SK-N-MC (cell line): ENCODE results near the gene ZBTB25.
"Not testable (repeated sequence)": the region's sequence is repeated elsewhere in the genome, so short reads cannot be mapped to it uniquely, and the experiment has no call there.

ENCODE experiments used
- DNase-seq: peaks from one replicate; pipeline ENCODE4 v3.0.0-alpha.2; 2011; ENCODE audit warnings: low read depth, low spot score
- H3K27ac ChIP-seq: fragments of 200-600 bp; sonication (generic); 2 replicates; pipeline ENCODE4 v1.5.1; 2016; ENCODE audit warnings: mixed run types
- H3K36me3 ChIP-seq: fragments of 200-600 bp; sonication (generic); 2 replicates; pipeline ENCODE4 v1.6.1; 2017; ENCODE audit warnings: antibody characterized with exemption, low read length, mixed read lengths; ENCODE audit not compliant: insufficient read depth
- H3K4me3 ChIP-seq: fragments of 200-600 bp; sonication (generic); 2 replicates; pipeline ENCODE4 v1.5.1; 2016
- H3K9ac ChIP-seq: fragments of 200-600 bp; sonication (generic); 2 replicates; pipeline ENCODE4 v1.8.0; 2017; ENCODE audit warnings: mixed run types, mixed read lengths; ENCODE audit not compliant: insufficient read length
- H3K9me3 ChIP-seq: fragments of 200-600 bp; sonication (generic); 2 replicates; pipeline ENCODE4 v1.6.1; 2017; ENCODE audit warnings: low read depth, mild to moderate bottlenecking, antibody characterized with exemption, low read length, moderate library complexity, mixed read lengths
- EZH2 ChIP-seq: fragments of 200-600 bp; sonication (generic); IDR thresholded peaks from one replicate; pipeline ENCODE4 v1.6.1; 2017; ENCODE audit warnings: antibody characterized with exemption
- FOXP2 ChIP-seq: optimal IDR thresholded peaks from 2 replicates; pipeline ENCODE3; 2011; ENCODE audit warnings: mild to moderate bottlenecking, moderate library complexity; ENCODE audit not compliant: insufficient read depth; ENCODE audit errors: extremely low read length, control extremely low read depth
- POLR2AphosphoS5 ChIP-seq: IDR thresholded peaks from 2 replicates; pipeline ENCODE4 v1.6.1; 2012; ENCODE audit warnings: mild to moderate bottlenecking, low read depth, low read length, borderline replicate concordance

The ZBTB25 gene

DNA sequence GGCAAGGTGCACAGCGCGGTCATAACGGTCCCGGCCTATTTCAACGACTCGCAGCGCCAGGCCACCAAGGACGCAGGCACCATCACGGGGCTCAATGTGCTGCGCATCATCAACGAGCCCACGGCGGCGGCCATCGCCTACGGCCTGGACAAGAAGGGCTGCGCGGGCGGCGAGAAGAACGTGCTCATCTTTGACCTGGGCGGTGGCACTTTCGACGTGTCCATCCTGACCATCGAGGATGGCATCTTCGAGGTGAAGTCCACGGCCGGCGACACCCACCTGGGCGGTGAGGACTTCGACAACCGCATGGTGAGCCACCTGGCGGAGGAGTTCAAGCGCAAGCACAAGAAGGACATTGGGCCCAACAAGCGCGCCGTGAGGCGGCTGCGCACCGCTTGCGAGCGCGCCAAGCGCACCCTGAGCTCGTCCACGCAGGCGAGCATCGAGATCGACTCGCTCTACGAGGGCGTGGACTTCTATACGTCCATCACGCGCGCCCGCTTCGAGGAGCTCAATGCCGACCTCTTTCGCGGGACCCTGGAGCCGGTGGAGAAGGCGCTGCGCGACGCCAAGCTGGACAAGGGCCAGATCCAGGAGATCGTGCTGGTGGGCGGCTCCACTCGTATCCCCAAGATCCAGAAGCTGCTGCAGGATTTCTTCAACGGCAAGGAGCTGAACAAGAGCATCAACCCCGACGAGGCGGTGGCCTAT is 37.8 kb upstream of the ZBTB25 start:
- TF ChIP-seq FOXP2 = no peak
- TF ChIP-seq EZH2 = no peak
- TF ChIP-seq POLR2AphosphoS5 = no peak
- no peak overlapping the region for H3K27ac ChIP-seq
- H3K4me3 ChIP-seq = no peak overlapping the region
- H3K36me3 ChIP-seq = no peaks in the 10 kb centered on the region
- H3K9ac ChIP-seq = no peak overlapping the region
- H3K9me3 ChIP-seq = no peaks in the 10 kb centered on the region
- DNase-seq = no peak

- Histone ChIP-seq H3K9me3 (no peaks in the 10 kb centered on the region), H3K9ac (no peak within 1 kb of the TSS), H3K27ac (no peak within 1 kb of the TSS), H3K4me3 (no peak within 1 kb of the TSS), H3K36me3 (no peaks in the 10 kb centered on the region)
- DNase-seq = no peak
- TF ChIP-seq FOXP2 = no peak
- TF ChIP-seq POLR2AphosphoS5 = peak; percentile 44
These were observed 36.9 kb upstream of the ZBTB25 start, which contains the start of gene HSPA2 for GRCh38 chr14:64540208-64541202. TSS of gene HSPA2 (plus strand) at chr14:64540741. CDS start at chr14:64540850, 109 bp downstream.

DNA sequence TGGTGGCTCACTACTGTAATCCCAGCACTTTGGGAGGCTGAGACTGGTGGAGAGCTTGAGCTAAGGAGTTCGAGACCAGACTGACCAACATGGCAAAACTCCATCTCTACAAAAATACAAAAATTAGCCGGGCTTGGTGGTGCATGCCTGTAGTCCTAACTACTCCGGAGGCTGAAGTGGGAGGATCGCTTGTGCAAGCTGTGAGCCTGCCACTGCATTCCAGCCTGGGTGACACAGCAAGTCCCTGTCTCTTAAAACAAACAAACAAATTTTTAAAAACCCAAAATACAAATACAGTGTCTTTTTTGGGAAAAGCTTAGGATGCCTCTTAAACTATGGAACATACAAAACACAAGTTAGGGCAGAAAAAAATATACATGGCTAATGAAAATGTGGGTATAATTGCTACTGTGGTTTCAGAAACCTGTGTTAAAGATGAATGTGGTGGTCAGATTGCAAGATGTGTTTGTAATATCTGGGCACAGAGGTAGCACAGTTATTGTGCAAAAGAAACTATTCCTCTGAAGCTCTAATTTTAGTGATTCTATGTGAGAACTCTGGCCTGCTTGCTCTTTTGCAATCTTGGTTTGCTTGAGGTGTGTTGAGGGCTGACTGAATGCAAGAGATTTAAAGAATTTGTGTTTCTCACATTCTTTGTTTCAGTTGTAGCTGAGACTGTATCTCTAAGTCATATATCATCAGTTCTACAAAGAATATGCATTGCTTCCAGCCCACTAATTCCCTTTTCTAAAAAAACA is 33.0 kb upstream of the ZBTB25 start:
- no peaks in the 10 kb centered on the region for H3K36me3 ChIP-seq
- DNase-seq = no peak
- H3K27ac ChIP-seq = no peak overlapping the region
- no peak overlapping the region for H3K9ac ChIP-seq
- no peak overlapping the region for H3K4me3 ChIP-seq
- no peak for TF ChIP-seq POLR2AphosphoS5
- no peak for TF ChIP-seq EZH2
- TF ChIP-seq FOXP2 = no peak
- H3K9me3 ChIP-seq = no peaks in the 10 kb centered on the region

GRCh38 chr14:64531567-64531966 is 27.9 kb upstream of the ZBTB25 start:
- DNase-seq = no peak

DNA sequence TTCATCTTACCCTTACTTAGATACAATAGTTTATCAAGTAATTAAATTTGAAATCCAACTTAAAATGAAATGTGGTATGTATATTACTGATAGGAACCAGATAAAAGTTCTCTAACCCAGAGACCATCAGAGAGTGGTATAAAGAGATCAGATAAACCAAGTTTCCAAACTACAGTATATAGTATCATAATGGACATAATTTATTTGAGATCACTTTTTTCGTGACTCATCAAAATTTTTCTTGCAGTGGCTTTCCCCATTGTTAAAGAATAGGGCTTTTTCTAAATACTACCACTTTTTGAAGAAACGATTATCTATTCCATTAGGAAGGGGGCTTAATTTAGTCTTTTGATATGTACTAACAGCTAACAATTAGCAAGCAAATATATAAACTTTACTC is 21.7 kb upstream of the ZBTB25 start:
- no peak for DNase-seq
- Histone ChIP-seq H3K4me3 (no peak overlapping the region), H3K36me3 (peaks cover 20% of the 10 kb centered on the region), H3K9me3 (no peaks in the 10 kb centered on the region), H3K9ac (no peak overlapping the region), H3K27ac (no peak overlapping the region)
- TF ChIP-seq POLR2AphosphoS5 (no peak), EZH2 (no peak), FOXP2 (no peak)

More at GRCh38 chr14:64531567-64531966, 27.9 kb upstream of the ZBTB25 start:
- Histone ChIP-seq H3K9ac (no peak overlapping the region), H3K36me3 (no peaks in the 10 kb centered on the region), H3K4me3 (no peak overlapping the region), H3K27ac (no peak overlapping the region), H3K9me3 (no peaks in the 10 kb centered on the region)
- no peak for TF ChIP-seq EZH2
- no peak for TF ChIP-seq POLR2AphosphoS5
- no peak for TF ChIP-seq FOXP2

DNA sequence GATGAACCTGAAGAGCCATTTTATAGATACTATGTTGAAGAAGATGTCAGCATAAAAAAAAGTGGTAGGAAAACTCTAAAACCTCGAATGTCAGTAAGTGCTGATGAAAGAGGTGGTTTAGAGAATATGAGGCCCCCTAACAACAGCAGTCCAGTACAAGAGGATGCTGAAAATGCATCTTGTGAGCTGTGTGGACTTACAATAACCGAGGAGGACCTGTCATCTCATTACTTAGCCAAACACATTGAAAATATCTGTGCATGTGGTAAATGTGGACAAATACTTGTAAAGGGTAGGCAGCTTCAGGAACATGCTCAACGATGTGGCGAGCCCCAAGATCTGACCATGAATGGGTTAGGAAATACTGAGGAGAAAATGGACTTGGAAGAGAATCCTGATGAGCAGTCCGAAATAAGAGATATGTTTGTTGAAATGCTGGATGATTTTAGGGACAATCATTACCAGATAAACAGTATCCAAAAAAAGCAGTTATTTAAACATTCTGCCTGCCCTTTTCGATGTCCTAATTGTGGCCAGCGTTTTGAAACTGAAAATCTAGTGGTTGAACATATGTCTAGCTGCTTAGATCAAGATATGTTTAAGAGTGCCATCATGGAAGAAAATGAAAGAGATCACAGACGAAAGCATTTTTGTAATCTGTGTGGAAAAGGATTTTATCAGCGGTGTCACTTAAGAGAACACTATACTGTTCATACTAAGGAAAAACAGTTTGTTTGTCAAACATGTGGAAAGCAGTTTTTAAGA is 19.1 kb upstream of the ZBTB25 start:
- Histone ChIP-seq H3K4me3 (no peak overlapping the region), H3K9me3 (no peaks in the 10 kb centered on the region), H3K27ac (no peak overlapping the region), H3K9ac (no peak overlapping the region), H3K36me3 (peaks cover 20% of the 10 kb centered on the region)
- TF ChIP-seq FOXP2 (no peak), EZH2 (no peak), POLR2AphosphoS5 (no peak)
- DNase-seq = no peak

DNA sequence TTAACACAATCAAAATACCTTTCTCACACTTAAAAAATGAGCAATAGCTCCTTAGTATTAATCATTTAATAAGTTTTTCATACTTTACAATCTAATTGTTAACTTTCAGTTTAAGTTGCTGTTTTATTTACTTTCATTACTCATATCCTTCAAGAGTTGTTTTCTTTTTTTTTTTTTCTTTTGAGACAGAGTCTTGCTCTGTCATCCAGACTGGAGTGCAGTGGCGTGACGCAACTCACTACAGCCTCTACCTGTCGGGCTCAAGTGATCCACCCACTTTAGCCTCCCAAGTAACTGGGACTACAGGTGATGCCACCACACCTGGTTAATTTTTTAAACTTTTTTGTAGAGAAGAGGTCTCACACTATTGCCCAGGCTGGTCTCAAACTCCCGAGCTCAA is 17.1 kb upstream of the ZBTB25 start:
- H3K9ac ChIP-seq = no peak overlapping the region
- H3K27ac ChIP-seq = no peak overlapping the region
- no peak overlapping the region for H3K4me3 ChIP-seq
- TF ChIP-seq EZH2 (no peak), FOXP2 (no peak), POLR2AphosphoS5 (no peak)
- DNase-seq = no peak
- H3K36me3 ChIP-seq = peaks cover 20% of the 10 kb centered on the region
- no peaks in the 10 kb centered on the region for H3K9me3 ChIP-seq

DNA sequence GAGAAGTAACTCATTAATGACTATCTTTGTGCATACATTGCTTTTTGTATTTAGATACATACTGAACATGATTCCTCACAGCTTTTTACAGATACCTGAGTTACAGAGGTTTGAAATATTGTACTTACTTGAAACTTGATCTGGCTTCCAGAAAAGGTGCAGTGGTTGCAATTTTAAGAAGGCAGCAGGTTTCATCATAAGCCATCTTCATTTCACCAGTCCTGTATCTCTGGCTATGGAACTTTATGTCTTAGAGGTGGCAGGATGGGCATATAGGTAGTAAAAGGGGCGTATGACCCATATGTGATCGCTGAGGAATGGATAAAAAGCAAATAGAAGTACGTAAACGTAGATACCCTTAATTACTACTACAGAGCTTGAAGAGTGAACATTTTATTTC is 14.6 kb upstream of the ZBTB25 start:
- Histone ChIP-seq H3K4me3 (no peak overlapping the region), H3K27ac (no peak overlapping the region), H3K9ac (no peak overlapping the region), H3K9me3 (no peaks in the 10 kb centered on the region), H3K36me3 (peaks cover 17% of the 10 kb centered on the region)
- no peak for DNase-seq
- no peak for TF ChIP-seq EZH2
- no peak for TF ChIP-seq POLR2AphosphoS5
- TF ChIP-seq FOXP2 = no peak

- not testable (repeated sequence) for H3K4me3 ChIP-seq, H3K9ac ChIP-seq, DNase-seq, H3K27ac ChIP-seq, H3K9me3 ChIP-seq
- H3K36me3 ChIP-seq = peaks cover 12% of the 10 kb centered on the region
These were observed 14.0 kb upstream of the ZBTB25 start for GRCh38 chr14:64517667-64518066.
